GM19452 (cell line): ENCODE measurements around the gene GFOD2.

Source experiments
- ATAC-seq: cut with Tn5 transposase; IDR thresholded peaks from one replicate; pipeline ENCODE4 v1.9.1; 2021; ENCODE audit not compliant: unreplicated experiment

Gene GFOD2

GRCh38 chr16:67660564-67661028, 58.5 kb downstream of the GFOD2 start, which contains the start of gene PARD6A:
PARD6A (plus strand) TSS chr16:67660960; CDS start chr16:67661039, 79 bp downstream.
- ATAC-seq, result peak; percentile 77

- ATAC-seq, result peak; percentile 54
Observed at GRCh38 chr16:67659675-67660563, 59.2 kb downstream of the GFOD2 start, which contains the start of gene ACD. ACD (minus strand) TSS chr16:67660260; CDS start chr16:67660220, 40 bp downstream.

GRCh38 chr16:67658849-67659674, 60.1 kb downstream of the GFOD2 start:
- no peak for ATAC-seq

- ATAC-seq, result no peak
Observed at GRCh38 chr16:67657751-67658518, 61.2 kb downstream of the GFOD2 start.

GRCh38 chr16:67657017-67657608, 62.0 kb downstream of the GFOD2 start:
- no peak for ATAC-seq

- ATAC-seq, result no peak
Observed at GRCh38 chr16:67656344-67657016, 62.6 kb downstream of the GFOD2 start.

GRCh38 chr16:67655363-67655762, 63.8 kb downstream of the GFOD2 start:
- ATAC-seq, result no peak

- no peak for ATAC-seq
Observed at GRCh38 chr16:67654403-67654911, 64.7 kb downstream of the GFOD2 start.

- no peak for ATAC-seq
Observed at GRCh38 chr16:67653789-67654402, 65.2 kb downstream of the GFOD2 start.

GRCh38 chr16:67653128-67653788, 65.9 kb downstream of the GFOD2 start:
- no peak for ATAC-seq

- no peak for ATAC-seq
Observed at GRCh38 chr16:67652578-67653127, 66.5 kb downstream of the GFOD2 start.

- no peak for ATAC-seq
Observed at GRCh38 chr16:67651847-67652246, 67.3 kb downstream of the GFOD2 start.

GRCh38 chr16:67651039-67651438, 68.1 kb downstream of the GFOD2 start:
- no peak for ATAC-seq

- ATAC-seq, result no peak
Observed at GRCh38 chr16:67650023-67650422, 69.1 kb downstream of the GFOD2 start.

GRCh38 chr16:67649494-67649931, 69.6 kb downstream of the GFOD2 start:
- ATAC-seq, result no peak

GRCh38 chr16:67648764-67649407, 70.2 kb downstream of the GFOD2 start:
- no peak for ATAC-seq

- ATAC-seq, result no peak
Observed at GRCh38 chr16:67648088-67648763, 70.9 kb downstream of the GFOD2 start.
